ENCODE results near the gene SNTA1. TPM values are rescaled to one million over a fixed set of nuclear protein-coding genes. Genes with fewer than 3 reads are reported as not detected.

The SNTA1 gene
- total and polyA plus RNA-seq, 9 of the 15 experiments (the other 6 are each of a cell fraction or from before 2014, with no cell fraction given) = 1.2 to 40.8 (median 20.3) TPM

GRCh38 chr20:33443512-33444239 lies at the start of gene SNTA1 (continued):
- TF ChIP-seq PRDM10 (IDR thresholded peaks at IDR 0.05; ENCODE audit: partially characterized antibody) (no peak), NR4A1 (CRISPR knock-in tag; IDR thresholded peaks at IDR 0.05) (0 out of 2 replicates have a peak, but pooled peaks have one; percentile 20), NR4A1 (tag; IDR thresholded peaks at IDR 0.05) (no peak), FOXM1 (IDR thresholded peaks at IDR 0.05; ENCODE audit: low read depth) (no peak), FOXM1 (CRISPR knock-in tag; IDR thresholded peaks at IDR 0.05; ENCODE audit: low read depth) (no peak), FIP1L1 (IDR thresholded peaks at IDR 0.05; ENCODE audit: low read depth, low read length, poor library complexity, severe bottlenecking) (no peak), NBN (IDR thresholded peaks at IDR 0.05; ENCODE audit: low read depth) (0 out of 2 replicates have a peak, but pooled peaks have one; percentile 27), SIN3B (IDR thresholded peaks at IDR 0.05; ENCODE audit: low read depth) (peak; percentile 74; the same call in 1 of the 2 replicates), HDAC1 (IDR thresholded peaks at IDR 0.05) (peak in 1 of 2 experiments; percentile 70; a peak in 2 of 4 replicates), ZBTB17 (CRISPR knock-in tag; IDR thresholded peaks at IDR 0.05) (0 out of 2 replicates have a peak, but pooled peaks have one; percentile 24), NCOA1 (IDR thresholded peaks at IDR 0.05; ENCODE audit: low read depth) (no peak), ZFP91 (CRISPR knock-in tag; IDR thresholded peaks at IDR 0.05) (no peak), ZNF324 (CRISPR knock-in tag; IDR thresholded peaks at IDR 0.05) (no peak), ZFX (CRISPR knock-in tag; IDR thresholded peaks at IDR 0.05) (peak; percentile 34; the same call in 1 of the 2 replicates), TRIM25 (IDR thresholded peaks at IDR 0.05; ENCODE audit: borderline replicate concordance) (no peak), ZBTB33 (CRISPR knock-in tag; IDR thresholded peaks at IDR 0.05) (no peak), CREM (IDR thresholded peaks at IDR 0.05; ENCODE audit: low read depth) (peak; percentile 44; the same call in 1 of the 2 replicates), MCM7 (IDR thresholded peaks at IDR 0.05) (no peak)
